Astrocyte (in vitro differentiated cells and primary cell): ENCODE data around the gene CCDC57.

Source experiments
- CTCF ChIP-seq: IDR thresholded peaks from 2 replicates; pipeline ENCODE4 v1.5.1; 2011; ENCODE audit warnings: low read depth, mild to moderate bottlenecking, inconsistent platforms, low read length, moderate library complexity; ENCODE audit not compliant: insufficient read depth
- EZH2 ChIP-seq: IDR thresholded peaks from 2 replicates; pipeline ENCODE4 v1.6.1; 2012; ENCODE audit warnings: mild to moderate bottlenecking, low read length, inconsistent platforms; ENCODE audit not compliant: insufficient read depth

GRCh38 chr17:82077617-82078358 is 134.9 kb downstream of the CCDC57 start:
- TF ChIP-seq CTCF (no peak), EZH2 (no peak)
